B cell (primary cell): Measurements from ENCODE around the gene IQGAP1.

Source experiments
- CTCF ChIP-seq: fragments of 200-600 bp; IDR thresholded peaks from one replicate; pipeline ENCODE4 v1.8.0; 2022; ENCODE audit warnings: antibody characterized with exemption, mild to moderate bottlenecking
- EZH2 ChIP-seq: IDR thresholded peaks from 2 replicates; pipeline ENCODE4 v1.6.1; 2012; ENCODE audit warnings: borderline replicate concordance, low read depth, mild to moderate bottlenecking, moderate library complexity, low read length; ENCODE audit not compliant: insufficient read depth, poor library complexity, severe bottlenecking

- no peak for TF ChIP-seq CTCF
- no peak for TF ChIP-seq EZH2
Measured at GRCh38 chr15:90422043-90422442, 34.0 kb downstream of the IQGAP1 start.
